Measurements from ENCODE around the gene HRH1. TPM values are rescaled to one million over a fixed set of nuclear protein-coding genes. Genes with fewer than 3 reads are reported as not detected.

HRH1 gene
- polyA plus RNA-seq, 1 donor: 1.4 TPM

GRCh38 chr3:11310258-11310657 lies 156.0 kb downstream of the HRH1 start:
- H3K27ac ChIP-seq (ENCODE audit: low read length): no peak overlapping the region
- no peak overlapping the region for H3K4me3 ChIP-seq (ENCODE audit: low read length)
- H3K27me3 ChIP-seq (ENCODE audit: control insufficient read depth, insufficient read depth, low read length): no peaks in the 10 kb centered on the region
- peaks cover 53% of the 10 kb centered on the region for H3K36me3 ChIP-seq (ENCODE audit: control insufficient read depth, insufficient read depth, low read length)
- 100% methylated on average over 1 of the region's 5 CpGs for WGBS (ENCODE audit: insufficient coverage, low lambda C conversion rate)
- no peak for DNase-seq
- no peaks in the 10 kb centered on the region for H3K9me3 ChIP-seq (ENCODE audit: control insufficient read depth, low read depth, low read length)
- H3K4me1 ChIP-seq (ENCODE audit: control insufficient read depth, insufficient read depth, low read length): no peaks in the 10 kb centered on the region

DNA sequence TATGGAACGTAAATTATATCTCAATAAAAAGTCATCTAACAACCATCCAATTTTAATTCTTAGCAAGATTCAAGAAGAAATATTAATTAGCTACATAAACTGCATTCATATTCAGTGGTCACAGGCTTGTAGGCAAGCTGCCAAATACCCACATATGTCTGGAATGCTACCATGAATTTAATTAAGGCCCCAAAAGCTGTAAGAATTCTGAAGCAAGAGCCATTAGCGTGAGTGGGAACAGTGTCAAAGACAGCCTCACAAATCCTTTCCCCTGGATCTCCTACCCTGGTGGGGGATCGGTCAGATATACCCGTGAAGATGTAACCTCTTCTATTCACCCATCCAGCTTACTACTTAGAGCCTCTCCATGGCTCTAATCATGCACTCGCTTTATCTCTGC lies 157.9 kb downstream of the HRH1 start:
- no peak overlapping the region for H3K27ac ChIP-seq (ENCODE audit: low read length)
- H3K9me3 ChIP-seq (ENCODE audit: control insufficient read depth, low read depth, low read length): no peaks in the 10 kb centered on the region
- no CpG with 5 or more reads among the region's 5 CpGs for WGBS (ENCODE audit: insufficient coverage, low lambda C conversion rate)
- DNase-seq: no peak
- H3K27me3 ChIP-seq (ENCODE audit: control insufficient read depth, insufficient read depth, low read length): no peaks in the 10 kb centered on the region
- no peak overlapping the region for H3K4me3 ChIP-seq (ENCODE audit: low read length)
- H3K36me3 ChIP-seq (ENCODE audit: control insufficient read depth, insufficient read depth, low read length): peaks cover 58% of the 10 kb centered on the region
- no peaks in the 10 kb centered on the region for H3K4me1 ChIP-seq (ENCODE audit: control insufficient read depth, insufficient read depth, low read length)

Other genes with a start within 250 kb of the HRH1 start
- gene SLC6A1, start 161.7 kb upstream of the HRH1 start, polyA plus RNA-seq: 1.3 TPM
- 16.6 TPM for gene ATG7, start 117.9 kb downstream of the HRH1 start, polyA plus RNA-seq

All from large intestine (tissue), 3 donors.